ENCODE data around the gene MEF2C. TPM values are rescaled to one million over a fixed set of nuclear protein-coding genes. Genes with fewer than 3 reads are reported as not detected.
"Not testable (repeated sequence)": the region's sequence is repeated elsewhere in the genome, so short reads cannot be mapped to it uniquely, and the experiment has no call there.

Gene MEF2C
- polyA plus RNA-seq, 1 donor: 934 TPM

DNA sequence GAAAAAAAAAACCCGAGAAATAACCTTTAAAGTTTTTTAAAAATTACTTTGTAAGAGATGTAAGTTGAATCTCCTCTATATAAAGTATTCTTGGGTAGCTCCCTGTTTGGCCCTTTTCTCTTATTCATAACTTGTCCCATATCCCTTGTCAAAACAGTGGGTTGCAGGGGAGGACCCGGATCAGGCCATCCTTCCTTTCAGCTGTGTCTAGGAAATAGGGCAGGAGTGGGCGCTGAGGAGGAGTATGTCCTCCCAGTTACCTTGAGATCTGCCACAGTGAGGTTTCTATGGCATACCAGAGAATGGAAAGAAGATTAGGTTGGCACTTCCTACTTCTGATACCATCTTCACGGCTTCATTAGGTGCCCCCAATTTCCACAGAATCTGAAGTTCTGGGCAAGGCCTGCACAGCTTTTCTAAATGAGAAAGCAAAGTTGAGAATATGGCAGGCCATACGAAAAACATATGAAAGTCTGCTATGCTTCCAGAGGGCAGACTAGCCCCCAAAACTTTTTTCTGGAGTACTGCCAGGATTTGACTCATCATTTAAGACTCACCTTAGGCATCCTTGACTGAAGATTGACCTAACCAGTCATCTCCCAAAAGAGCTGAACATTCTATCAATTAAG is 20.3 kb downstream of the MEF2C start:
- DNase-seq (ENCODE audit: low read depth): no peak

DNA sequence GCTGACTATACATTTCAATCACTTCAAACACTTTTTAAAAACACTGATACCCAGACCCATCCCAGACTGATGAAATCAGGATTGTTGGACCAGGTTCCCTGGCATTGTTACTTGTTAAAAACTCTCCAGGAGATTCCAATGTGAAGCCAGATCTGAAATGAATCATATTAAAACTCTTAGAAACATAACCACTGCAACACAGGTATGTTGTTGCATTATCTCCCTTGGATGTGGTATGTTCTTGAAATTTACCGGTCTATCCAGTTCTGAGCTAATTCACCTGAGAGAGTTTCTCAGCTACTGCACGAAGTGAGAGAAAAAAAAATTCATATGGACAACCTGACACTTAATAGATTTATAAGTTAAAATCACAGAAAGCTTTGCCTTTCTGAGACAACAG is 21.8 kb downstream of the MEF2C start:
- DNase-seq (ENCODE audit: low read depth): no peak

DNA sequence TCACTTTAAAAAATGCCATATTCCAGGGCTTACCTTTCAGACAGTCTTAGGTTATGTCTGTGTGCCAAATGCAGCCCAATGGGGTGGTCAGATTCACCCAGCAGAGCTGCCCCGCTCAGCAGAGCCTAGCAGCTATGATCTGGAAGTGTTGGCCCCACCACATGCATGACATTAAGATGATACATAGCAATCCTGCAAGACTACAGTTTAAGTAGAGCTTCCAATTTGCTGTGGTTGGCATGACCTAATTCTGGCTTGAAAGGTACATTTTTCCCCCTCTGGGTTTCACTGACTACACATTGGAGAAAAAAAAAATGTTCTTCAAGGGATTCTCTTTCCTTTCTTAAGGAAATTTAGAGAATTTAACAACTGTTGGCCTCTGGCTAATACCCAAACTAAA is 22.5 kb downstream of the MEF2C start:
- no peak for DNase-seq (ENCODE audit: low read depth)

DNA sequence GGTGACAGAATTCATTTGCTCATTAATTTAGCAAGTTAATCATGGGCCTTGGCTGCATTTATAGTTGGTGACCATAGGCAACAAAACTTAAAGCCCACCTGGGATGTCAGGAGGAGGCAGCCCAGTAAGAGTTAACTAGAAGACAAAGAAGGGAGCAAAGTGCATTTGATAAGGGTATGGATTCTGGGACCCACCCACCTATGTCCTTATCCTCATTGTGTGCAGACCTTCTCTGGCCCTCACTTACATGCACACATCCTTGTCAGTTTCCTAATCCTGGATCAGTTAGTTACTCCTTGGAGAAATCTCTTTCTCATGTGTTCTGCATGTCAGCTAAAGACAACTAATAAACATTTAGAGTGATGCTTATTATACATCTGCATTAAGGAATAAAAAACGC is 24.6 kb downstream of the MEF2C start:
- DNase-seq (ENCODE audit: low read depth): no peak

DNA sequence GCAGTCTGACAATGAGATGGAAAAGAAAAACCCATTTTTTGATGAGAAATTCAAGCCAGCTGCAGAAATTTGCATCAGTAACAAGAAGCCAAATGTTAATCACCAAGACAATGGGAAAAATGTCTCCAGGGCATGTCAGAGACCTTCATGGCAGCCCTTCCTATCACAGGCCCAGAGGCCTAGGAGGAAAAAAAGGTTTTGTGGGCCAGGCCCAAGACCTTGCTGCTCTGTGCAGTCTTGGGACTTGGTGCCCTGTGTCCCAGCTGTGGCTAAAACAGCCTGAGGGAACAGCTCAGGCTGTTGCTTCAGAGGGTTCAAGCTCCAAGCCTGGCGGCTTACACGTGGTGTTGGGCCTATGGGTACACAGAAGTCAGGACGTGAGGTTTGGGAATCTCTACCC is 26.6 kb downstream of the MEF2C start:
- not testable (repeated sequence) for DNase-seq (ENCODE audit: low read depth)

DNA sequence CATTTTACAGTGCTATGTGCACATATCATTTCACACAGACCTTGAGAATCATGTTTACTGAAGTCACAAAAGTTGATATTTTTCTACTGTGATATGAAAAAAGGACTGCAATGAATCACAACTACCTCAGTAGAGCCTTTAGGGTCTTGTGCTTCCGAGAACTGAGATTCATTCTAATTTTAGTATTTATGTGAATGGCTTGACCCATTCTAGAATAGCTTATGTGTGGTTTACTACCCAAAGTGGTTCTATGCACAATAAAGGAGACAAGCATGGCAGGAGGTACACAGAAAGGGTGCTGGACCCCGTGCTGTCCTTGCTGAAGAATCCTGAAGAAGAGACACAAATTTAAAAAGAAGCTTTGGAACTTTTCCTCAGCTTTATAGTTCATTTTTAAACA is 28.2 kb downstream of the MEF2C start:
- no peak for DNase-seq (ENCODE audit: low read depth)

DNA sequence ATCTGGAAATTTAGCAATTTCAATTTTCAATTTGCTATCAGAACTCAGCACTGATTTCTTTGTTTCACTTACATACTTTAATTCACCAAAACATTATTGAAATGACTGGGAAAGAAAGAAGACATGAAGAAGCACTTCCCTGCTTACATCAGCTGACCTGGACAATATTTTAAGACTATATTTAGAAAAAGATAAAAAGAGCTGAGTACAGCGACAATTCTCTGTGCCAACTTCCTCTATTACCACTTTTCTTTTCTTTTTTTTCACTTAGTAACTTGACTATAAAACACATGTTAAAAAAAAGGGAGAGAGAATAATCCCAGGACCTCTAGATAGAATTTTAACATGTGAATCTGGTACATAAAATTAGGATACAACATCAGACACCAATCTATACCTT is 35.6 kb downstream of the MEF2C start:
- DNase-seq (ENCODE audit: low read depth): no peak

DNA sequence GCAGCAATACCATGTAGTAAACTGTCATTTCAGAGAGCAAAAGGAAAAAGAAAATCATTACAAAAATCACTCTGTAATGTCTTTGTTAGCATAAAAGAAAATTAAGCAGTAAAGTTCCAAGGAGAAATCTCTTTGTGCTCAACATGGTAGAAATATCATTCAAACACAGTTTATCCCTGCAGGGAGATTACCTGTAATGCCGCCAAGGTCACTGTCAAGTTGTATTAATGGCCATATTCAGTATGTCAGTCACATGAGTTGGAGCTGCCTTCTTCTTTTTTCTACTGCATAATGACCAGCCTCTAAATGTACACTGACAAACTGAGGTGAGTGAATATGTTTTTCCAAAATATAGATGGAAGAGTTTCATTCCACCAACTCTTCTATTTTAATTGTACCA is 36.5 kb downstream of the MEF2C start:
- no peak for DNase-seq (ENCODE audit: low read depth)

DNA sequence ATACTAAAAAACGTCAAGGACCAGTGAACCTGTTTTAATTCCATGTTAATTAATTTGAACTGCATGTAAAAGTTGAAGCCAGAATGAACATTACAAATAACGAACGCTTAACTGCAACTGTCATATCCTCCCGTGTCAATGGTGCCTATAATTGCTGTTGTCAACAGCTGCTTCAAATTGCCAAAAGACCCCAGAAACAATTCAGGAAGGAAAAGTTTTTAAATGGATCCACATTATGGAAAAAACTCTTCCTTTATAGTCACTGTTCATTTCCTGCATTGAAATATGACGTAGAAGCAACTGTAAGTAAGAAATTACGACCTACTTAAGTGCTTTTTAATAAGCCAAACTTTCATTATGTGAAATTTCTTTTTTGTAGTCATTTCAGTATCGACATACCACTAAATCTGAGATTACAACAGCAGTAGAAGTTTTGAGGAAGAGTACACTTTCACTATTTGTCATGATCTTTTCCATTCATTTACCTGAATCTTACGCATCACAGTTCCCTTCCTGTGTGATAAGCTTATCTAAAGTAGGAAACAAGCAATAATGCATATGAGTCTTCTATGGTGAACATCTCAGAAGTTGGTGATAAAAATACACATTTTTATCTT is 37.8 kb downstream of the MEF2C start:
- no peak for DNase-seq (ENCODE audit: low read depth)

DNA sequence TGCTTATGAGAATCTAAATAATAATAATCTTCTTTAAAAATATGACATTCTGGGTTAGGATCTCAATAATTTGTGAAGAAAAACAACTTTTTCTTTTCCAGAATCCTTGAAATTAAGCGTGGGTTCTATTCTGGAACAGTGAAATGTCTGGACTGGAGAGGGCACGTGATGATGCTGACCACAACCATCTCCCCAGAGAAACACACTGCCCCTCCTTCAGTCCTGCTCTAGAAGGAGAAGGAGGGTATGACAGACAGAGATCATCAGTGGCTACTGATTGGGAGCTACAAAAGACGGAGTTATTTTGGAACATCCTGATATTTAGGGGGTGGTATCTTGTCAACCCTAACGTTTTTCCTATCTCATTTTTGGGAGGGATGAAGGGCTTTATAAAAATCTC is 40.2 kb downstream of the MEF2C start:
- DNase-seq (ENCODE audit: low read depth): no peak

DNA sequence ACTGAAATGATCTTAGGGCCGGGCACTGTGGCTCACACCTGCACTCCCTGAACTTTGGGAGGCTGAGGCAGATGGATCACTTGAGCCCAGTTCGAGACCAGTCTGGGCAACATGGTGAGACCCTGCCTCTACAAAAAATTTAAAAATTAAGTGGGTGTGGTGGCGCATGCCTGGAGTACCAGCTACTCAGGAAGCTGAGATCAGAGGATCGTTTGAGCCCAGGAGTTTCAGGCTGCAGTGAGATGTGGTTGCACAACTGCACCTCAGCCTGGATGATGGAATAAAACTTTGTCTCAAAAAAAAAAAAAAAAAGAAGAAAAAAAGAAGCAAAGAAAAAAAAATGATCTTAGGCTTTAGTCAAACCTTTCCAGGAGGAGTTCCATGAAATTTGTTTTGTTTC is 41.8 kb downstream of the MEF2C start:
- no peak for DNase-seq (ENCODE audit: low read depth)

DNA sequence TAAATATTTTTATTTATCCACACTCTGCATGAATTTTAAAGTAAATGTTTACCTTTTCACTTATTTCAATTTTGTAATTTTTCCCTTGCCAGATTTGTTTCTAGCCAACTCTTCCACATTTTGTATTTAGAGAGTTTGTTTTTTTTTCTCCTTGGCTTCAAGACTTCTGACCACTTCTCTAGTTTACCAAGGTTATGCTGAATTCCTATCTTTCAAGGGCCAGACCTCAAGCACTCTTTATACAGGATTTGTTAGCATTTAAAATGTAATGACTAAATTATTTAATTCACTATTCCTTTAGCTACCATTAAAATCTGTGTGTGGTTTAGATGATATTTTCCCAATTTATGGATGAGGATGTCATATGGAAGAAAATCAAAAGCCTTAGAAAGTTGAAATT is 42.5 kb downstream of the MEF2C start:
- no peak for DNase-seq (ENCODE audit: low read depth)

DNA sequence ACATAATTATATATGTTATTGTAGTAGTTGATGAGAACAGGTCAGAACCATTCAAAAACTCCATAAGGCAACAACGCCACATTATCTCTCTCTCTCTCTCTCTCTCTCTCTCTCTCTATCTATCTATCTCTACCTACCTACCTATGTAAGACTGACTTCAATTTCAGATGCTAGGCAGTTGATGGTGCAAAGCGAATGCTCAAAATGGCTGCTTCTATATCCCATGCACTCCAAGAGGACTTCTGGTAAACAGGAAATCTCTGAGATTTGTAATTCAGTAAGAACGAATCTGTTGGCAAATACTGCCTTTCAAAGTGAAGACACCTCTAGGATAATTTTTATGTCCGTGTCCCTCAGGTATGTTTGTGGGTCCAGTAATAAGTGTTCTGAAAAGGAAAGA is 43.7 kb downstream of the MEF2C start:
- no peak for DNase-seq (ENCODE audit: low read depth)

DNA sequence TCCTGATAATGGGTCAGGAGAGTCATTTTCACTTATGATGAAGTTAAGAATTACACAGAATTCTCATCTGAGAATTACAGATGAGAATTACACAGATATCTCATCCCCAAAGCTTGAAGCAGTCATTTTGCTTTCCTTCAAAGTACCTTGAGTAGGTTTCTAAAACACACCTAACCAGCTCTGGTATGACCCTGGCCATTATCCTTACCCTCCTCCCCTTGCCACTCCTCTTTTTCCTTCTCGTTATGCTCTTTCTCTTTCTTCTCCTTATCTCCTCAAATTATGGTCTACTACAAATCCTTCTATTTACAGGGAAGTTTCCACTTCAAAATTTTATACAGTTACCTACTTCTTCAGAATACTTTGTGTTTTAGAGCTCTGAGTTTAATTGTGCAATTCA is 44.5 kb downstream of the MEF2C start:
- DNase-seq (ENCODE audit: low read depth): no peak

DNA sequence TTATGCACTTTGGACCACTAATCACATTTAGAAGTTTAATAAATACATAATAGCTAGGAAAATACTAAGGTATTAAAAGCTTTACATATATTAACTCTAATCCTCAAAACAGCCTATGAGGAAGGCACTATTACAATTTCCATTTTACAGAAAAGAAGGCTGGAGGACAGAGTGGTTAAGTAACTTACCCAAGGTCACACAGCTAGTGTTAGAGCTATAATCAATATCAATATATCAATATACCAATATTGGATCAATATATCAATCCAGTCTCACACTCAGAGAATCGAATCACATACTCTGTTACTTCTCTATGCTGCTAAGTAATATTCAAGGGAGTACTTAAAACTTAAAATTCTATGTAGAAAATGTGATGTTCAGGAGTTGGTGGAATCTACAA is 45.2 kb downstream of the MEF2C start:
- no peak for DNase-seq (ENCODE audit: low read depth)

DNA sequence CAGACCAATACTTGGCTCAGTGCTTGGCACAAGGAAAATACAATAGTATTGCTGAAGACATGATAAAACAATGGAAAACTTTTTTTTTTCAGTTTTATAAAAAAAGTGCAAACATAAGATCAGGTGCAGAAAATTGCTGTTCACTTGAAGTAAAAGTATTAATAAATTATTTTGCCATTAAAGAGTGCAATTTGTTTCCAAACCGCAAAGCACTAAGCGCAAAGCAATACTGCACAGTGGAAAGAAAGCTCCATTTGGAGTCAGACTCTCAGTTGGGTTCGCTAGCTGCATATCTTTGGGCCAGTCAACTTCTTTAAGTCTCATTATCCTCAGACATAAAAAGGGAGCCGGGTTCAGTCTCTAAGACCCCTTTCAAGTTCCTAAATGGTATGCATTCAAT is 45.8 kb downstream of the MEF2C start:
- no peak for DNase-seq (ENCODE audit: low read depth)

DNA sequence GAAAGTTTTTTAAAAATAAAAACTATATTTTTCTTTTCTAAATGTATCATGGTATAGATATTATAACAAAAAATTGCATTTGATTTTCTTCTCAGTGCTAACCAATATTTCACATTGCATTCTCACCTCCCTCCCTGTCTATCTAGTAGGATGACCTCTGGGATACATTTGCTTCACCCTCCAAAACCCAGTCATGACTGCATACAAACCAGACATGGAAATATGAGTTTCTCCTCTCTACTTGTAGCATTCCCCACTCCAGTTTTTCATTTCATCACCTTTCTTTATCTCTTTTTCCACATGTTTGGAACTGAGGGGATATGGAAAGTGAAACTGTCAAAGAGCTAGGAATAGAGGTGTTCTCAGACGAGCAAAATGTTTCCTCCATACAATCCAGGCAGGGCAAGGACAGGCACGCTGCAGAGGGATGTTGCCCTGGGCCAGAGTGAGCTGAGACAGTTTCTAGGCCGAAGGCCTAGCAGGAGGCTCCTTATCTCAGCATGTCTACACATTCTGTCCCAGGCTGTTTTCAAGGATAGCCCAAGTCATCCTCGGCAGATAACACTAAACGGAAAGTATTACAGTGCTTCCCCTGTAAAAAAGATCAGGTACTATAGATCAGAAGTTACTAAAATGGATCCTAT is 46.7 kb downstream of the MEF2C start:
- no peak for DNase-seq (ENCODE audit: low read depth)

DNA sequence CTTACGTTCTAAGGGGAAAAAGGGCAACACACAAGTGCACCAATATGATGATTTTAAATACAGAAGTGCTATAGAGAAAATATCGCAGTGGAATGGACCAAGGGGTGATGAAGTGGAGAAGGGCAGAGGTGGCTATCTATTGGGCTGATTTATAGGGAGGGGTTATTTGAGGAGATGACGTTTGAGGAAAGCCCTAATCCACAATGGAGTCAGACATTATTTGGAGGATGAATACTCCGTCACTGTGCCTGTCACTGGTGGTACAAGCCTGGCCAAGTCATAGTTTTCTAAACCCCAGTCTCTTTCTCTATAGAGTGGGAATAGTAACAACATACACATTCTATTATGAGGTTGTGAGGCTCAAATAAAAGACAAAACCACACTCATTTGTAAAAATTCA is 48.5 kb downstream of the MEF2C start:
- no peak for DNase-seq (ENCODE audit: low read depth)

DNA sequence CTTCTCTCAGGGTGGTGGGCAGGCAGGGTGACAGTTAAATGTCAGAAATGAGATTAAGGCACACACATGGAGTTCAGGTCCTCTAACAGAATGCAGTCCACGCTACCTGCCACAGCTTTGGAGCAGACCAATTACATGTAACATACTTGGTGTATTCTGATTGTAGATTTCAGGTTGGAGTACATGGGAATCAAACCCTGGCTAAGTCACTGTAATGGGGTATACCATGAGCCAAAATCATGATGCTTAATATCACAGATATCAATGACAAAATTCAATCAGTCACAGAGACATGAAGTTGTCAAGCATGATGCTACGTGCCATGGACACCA is 48.9 kb downstream of the MEF2C start:
- DNase-seq (ENCODE audit: low read depth): no peak

DNA sequence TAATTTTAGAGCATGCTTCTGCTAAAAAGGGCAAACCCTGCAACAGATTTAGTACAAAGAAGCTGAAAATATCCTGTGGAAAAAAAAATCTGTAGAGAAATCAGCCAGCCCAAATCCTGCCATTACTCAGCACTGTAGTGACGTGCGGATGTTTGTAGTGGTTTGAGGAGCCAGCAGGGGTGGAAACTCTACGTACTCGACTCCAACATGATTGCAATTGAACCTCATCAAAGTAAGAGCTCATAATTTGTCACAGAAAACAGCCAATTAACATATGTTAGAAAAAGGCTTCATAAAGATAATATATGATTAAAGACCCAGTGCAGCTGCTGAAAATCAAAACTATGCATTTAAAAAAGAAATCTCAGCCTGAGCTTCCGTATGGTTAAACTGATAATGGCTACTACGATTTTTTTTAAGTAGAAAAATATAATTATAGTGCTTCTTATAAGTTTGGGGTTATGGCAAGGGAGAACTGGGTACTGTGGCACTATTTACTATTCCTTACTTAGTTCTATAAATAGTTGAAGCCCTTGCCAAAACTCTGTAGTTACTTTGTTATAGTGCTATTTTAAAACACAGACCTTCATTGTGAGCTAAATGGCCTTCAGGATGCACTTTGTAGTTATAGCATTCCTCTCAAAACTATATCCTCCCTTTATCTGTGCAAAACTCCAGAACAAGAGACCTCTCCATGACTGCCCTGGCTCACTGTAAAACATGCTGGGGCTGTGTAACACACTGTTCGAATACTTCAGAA is 49.4 kb downstream of the MEF2C start:
- DNase-seq (ENCODE audit: low read depth): peak; percentile 55

DNA sequence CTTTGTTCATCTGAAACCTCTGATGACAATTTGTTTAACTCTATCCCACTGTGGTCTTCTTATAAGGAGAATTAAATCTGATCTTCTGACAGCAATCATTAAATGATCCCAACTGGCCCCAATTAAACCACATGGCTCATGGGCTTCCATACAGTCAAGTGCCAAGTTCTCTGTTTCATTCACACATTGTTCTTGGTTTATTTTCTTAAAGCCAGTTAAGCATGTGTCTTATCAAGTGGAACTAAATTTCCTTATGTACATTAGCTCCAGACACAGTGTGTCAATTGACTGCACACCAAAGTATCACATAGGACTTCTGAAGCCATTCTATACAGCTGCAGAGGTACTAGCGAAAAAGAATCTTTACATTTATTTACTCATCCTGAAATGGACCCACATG is 51.2 kb downstream of the MEF2C start:
- DNase-seq (ENCODE audit: low read depth): no peak

DNA sequence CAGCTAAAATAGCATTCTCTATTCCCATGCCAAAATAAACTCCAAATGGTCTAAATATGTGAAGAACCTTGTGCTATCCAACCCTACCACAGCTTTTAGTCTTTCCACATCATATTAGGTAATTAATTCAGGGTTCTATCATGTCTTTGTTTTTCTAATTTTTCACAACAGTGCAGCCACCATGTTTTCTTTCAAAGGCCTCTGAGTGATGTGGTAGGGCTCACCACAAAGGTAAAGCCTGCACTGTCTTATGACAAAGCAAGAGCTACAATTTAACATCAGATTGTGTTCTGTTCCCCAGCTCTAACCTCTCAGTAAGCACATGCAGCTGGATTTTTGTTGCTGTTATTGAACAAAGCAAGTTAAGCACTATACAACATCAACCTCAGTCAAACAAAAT is 52.4 kb downstream of the MEF2C start:
- no peak for DNase-seq (ENCODE audit: low read depth)

DNA sequence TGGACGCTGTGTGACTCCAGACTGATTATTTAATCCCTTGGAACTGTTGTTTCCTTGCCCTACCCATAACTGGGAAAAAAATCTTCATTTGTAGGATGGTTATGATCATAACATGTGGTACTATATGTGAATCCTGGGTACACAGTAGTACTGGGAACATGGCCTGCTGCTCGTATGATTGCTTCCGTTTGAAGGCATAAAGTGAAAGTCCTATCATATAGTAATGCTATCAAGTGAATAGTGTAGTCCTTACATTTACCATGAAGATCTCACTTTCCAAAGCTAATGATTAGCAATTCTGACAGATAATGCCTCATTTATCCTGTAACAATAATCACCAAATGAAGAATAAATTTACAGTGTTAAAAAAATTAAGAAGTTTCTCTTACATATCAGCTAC is 53.2 kb downstream of the MEF2C start:
- no peak for DNase-seq (ENCODE audit: low read depth)

All from forelimb muscle (tissue), 1 donor.